GM18498 (cell line): ENCODE data around the gene CRAMP1.

Experiments
- ATAC-seq: cut with Tn5 transposase; IDR thresholded peaks from one replicate; pipeline ENCODE4 v1.9.1; 2021; ENCODE audit warnings: mild to moderate bottlenecking, moderate library complexity; ENCODE audit not compliant: unreplicated experiment

CRAMP1 gene

DNA sequence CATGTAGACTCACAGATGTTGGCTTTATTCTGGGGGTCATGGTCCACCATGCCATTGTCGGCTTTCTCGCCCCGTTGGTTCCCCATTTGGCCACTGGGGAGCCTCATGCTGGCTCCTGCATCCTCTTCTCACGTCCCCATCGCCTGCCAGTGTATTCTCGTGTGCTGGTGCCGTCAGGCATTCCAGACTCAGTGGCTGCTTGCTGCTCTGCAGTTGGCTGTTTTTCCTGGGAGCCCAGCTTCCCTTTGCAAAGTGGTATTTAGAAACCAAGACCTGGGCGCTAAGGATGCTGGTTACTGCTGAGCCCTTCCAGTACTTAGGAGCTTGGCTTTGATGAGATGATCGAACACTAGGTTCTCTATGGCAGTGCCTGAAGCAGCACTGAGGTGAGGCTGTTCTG lies 19.1 kb downstream of the CRAMP1 start:
- no peak for ATAC-seq

DNA sequence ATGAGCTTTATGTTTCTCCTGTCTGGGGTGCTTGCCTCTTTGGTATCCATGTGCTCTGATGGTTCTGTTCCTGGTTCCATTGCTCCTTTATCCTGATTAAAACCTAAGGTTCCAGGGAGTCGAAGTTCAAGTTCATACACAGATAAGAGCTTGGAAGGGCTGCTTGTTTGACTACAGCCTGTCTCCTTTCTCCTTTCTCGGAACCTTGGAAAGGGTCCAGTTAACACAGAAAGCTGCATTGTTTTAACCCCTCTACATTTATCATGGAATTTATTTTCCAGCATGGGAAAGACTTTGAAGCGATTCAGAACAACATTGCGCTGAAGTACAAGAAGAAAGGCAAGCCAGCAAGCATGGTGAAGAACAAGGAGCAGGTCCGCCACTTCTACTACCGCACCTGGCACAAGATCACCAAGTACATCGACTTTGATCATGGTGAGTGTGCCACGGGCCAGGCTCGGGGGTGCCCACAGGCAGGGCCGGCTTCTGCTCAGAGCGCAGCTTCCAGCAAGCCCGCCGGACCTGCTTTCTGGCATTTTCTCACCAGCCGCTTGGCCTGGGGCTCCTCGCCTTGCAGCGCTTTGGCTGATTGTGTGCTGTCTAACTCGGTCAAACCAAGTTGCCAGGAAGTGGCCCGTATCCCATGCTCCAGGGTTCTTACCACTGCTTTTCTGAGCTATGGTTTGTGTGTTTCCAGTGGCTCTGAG lies 19.9 kb downstream of the CRAMP1 start:
- ATAC-seq: no peak

GRCh38 chr16:1632638-1632970 lies 20.4 kb downstream of the CRAMP1 start:
- ATAC-seq: no peak

GRCh38 chr16:1633310-1633709 lies 21.1 kb downstream of the CRAMP1 start:
- ATAC-seq: no peak

GRCh38 chr16:1634541-1634940 lies 22.4 kb downstream of the CRAMP1 start:
- ATAC-seq: no peak

- no peak for ATAC-seq
Measured at GRCh38 chr16:1635070-1635469, 22.9 kb downstream of the CRAMP1 start.

GRCh38 chr16:1637526-1637925 lies 25.4 kb downstream of the CRAMP1 start:
- ATAC-seq: no peak

- no peak for ATAC-seq
Measured at GRCh38 chr16:1638757-1639156, 26.6 kb downstream of the CRAMP1 start.

- ATAC-seq: no peak
Measured at GRCh38 chr16:1639282-1639681, 27.1 kb downstream of the CRAMP1 start.

DNA sequence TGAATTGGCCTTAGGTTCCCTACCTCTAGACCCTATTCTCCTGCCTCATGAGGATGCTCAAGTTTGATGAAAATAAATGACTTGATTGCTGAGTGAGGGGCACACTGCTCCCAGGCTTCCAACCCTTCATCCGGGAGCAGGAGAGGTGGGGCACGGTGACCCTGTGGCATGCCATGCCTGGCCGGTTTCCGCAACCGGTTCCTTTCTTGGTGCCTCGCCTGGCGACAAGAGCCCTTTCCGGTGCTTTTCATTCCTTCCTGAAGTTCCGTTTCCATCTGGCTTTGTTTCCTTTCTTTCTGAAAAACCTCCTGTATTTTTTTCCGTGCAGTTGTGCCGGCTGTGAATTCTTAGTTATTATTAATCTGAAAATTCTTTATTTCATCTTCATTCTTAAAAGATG lies 27.7 kb downstream of the CRAMP1 start:
- no peak for ATAC-seq

GRCh38 chr16:1640261-1640941 lies 28.2 kb downstream of the CRAMP1 start:
- ATAC-seq: no peak

DNA sequence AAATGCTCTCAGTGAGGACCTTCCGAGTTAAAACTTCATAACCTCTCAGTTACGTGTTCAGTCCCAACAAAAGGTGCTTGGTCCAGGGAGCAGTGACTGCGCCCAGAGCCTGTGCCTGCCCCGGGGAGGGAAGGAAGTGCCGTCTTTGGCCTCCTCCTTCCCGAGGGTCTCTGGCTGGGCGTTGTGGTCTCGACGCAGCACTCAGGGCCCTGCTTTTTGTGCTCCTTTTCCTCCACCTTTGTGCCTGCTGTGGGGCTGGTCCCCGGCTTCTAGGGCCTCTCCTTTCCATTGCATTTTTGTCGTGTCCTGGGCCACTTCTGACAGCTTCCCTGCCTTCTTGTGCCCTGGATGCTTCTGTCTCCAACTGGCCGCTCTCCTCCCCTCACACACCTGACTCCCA lies 29.1 kb downstream of the CRAMP1 start:
- no peak for ATAC-seq

DNA sequence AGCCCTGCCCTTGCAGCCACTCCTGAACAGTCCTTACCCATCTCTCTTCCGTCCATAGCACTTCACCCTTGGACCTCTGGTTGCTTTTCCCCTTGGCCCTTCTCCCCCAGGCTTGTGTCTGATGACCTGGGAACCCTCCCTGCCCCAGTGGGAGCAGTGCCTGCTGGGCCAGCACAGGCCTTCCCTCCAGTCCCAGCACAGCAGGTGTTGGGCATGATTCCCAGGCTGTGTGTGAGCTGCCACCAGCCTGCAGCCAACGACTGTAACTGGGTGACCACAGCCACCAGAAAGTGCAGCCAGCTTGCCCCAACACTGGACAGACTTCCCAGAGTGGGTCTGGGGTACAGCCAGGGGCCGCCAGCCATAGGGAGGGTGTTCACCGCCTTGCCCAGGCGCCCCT lies 30.0 kb downstream of the CRAMP1 start:
- no peak for ATAC-seq

GRCh38 chr16:1642753-1643152 lies 30.6 kb downstream of the CRAMP1 start:
- ATAC-seq: no peak

DNA sequence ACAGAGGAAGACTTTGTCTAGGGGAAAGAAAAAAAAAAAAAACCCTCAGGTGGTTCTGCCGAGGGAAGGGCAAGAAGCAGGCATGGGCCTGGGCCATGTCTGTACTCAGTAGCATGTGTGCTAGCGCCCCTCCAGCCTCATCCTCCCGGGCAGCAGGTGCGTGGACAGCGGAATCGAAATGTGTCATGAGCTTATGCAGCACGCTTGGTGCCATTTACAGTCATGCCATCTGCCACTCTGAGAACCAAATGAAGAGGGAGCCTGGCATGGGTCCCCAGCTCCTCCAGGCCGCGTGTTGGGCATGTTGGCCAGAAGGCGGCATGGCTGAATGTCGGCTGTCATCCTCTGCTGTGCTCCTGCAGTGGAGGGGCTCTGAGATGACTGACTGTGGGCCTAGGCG lies 31.4 kb downstream of the CRAMP1 start:
- ATAC-seq: no peak

DNA sequence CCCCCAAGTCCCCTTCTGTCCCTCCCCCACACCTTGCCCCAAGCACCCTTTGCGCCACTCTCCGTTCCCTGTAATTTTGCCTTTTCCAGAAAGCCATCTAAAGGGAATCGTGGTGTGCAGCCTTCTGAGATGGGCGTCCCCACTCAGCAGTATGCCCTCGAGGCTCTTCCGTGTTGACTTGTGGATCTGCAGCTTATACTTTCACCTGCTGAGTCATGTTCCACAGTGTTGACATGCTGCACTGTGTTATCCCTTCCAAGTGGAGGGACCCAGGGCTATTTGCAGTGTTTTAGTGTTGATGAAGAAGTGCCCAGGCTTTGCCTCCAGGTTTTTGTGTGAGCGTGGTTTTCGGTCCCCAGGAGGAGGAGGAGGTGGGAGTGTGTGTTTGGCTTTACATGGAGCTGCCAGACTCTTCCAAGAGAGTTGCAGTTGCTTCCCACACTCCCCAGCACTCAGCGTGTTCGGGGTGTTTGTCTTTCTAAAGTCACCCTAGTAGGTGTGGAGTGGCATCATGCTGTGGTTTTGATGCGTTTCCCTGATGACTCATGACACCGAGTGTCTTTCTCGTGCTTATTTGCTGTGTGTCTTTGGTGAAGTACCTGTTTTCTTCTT lies 33.9 kb downstream of the CRAMP1 start:
- no peak for ATAC-seq

DNA sequence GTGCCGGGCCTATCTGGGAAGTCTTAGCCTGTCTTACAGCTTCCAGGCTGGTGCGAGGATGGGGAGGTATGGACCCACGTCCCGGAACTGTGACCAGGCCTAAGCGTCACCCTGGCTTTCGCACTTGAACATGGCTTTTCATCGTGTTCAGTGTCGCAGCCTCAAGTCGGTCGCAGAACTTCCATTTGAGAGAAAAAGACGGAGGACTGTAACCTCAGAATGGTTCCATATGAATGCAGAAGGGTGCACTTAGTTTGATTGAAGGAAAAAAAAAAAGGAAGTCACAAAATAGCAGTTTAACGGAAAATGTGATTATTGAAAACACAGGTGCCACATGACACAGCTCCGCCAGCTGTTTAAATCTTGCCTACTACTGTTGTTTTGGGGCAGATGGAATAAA lies 35.7 kb downstream of the CRAMP1 start:
- ATAC-seq: no peak

GRCh38 chr16:1650131-1650530 lies 38.0 kb downstream of the CRAMP1 start:
- ATAC-seq: no peak

- ATAC-seq: no peak
Measured at GRCh38 chr16:1651094-1651973, 39.2 kb downstream of the CRAMP1 start.

- ATAC-seq: no peak
Measured at GRCh38 chr16:1651974-1652312, 39.8 kb downstream of the CRAMP1 start.

- no peak for ATAC-seq
Measured at GRCh38 chr16:1653023-1653422, 40.9 kb downstream of the CRAMP1 start.
